G401 (cell line): ENCODE data around the gene KIRREL2. TPM values are rescaled to one million over a fixed set of nuclear protein-coding genes. Genes with fewer than 3 reads are reported as not detected.
A peak's percentile ranks its signal among the peaks of the same experiment; 100 is the strongest.
"Not testable (repeated sequence)": the region's sequence is repeated elsewhere in the genome, so short reads cannot be mapped to it uniquely, and the experiment has no call there.

ENCODE experiments used
- DNase-seq: peaks from one replicate; pipeline ENCODE4 v3.0.0-alpha.2; 2015; ENCODE audit warnings: low spot score
- in situ Hi-C: cut with HindIII; loops from 2 replicates; pipeline ENCODE4 v1.10.0; 2016; ENCODE audit warnings: low sequenced_read_pairs, mixed read lengths
- total RNA-seq: library from RNA; depleted of rRNA; stranded (reverse); fragments of >200 nt; shearing (Covaris generic); gene quantifications from 2 replicates; pipeline ENCODE4 v1.2.3, GENCODE V29; 2014; rRNA removed

KIRREL2 gene
- total RNA-seq = 3.0 and 5.2 TPM in 2 replicates

GRCh38 chr19:35856546-35857149 is at the start of gene KIRREL2:
Gene KIRREL2 (plus strand): TSS chr19:35856911. CDS start chr19:35857120, 209 bp downstream.
- in situ Hi-C loops = no loop called here
- DNase-seq = no peak

- no peak for DNase-seq
- in situ Hi-C loops = no loop called here
These were observed 49.1 kb upstream of the KIRREL2 start for GRCh38 chr19:35807633-35808032.

GRCh38 chr19:35811317-35812219 is 45.1 kb upstream of the KIRREL2 start:
- in situ Hi-C loops = no loop called here
- DNase-seq = no peak

- in situ Hi-C loops = no loop called here
- no peak for DNase-seq
These were observed 44.3 kb upstream of the KIRREL2 start, which contains the start of gene PRODH2 for GRCh38 chr19:35812220-35813042. Gene PRODH2 (minus strand): TSS chr19:35812845. CDS start chr19:35812805, 40 bp downstream.

GRCh38 chr19:35813043-35813890 is 43.4 kb upstream of the KIRREL2 start:
- in situ Hi-C loops = no loop called here

GRCh38 chr19:35816262-35816661 is 40.4 kb upstream of the KIRREL2 start:
- in situ Hi-C loops = no loop called here
- DNase-seq = no peak

More at GRCh38 chr19:35813043-35813890, 43.4 kb upstream of the KIRREL2 start:
- no peak for DNase-seq

- DNase-seq = no peak
- in situ Hi-C loops = no loop called here
These were observed 39.9 kb upstream of the KIRREL2 start for GRCh38 chr19:35816846-35817245.

GRCh38 chr19:35818445-35818844 is 38.3 kb upstream of the KIRREL2 start:
- in situ Hi-C loops = no loop called here
- no peak for DNase-seq

GRCh38 chr19:35822579-35822978 is 34.1 kb upstream of the KIRREL2 start:
- DNase-seq = no peak
- in situ Hi-C loops = no loop called here

GRCh38 chr19:35824150-35824549 is 32.6 kb upstream of the KIRREL2 start:
- DNase-seq = no peak
- in situ Hi-C loops = no loop called here

GRCh38 chr19:35828692-35829301 is 27.9 kb upstream of the KIRREL2 start:
- DNase-seq = peak; percentile 2
- in situ Hi-C loops = no loop called here

- no peak for DNase-seq
- in situ Hi-C loops = loop anchor here (10.0 kb wide), 1 partner anchor 136 kb away; no protein-coding TSS in a partner anchor
These were observed 25.7 kb upstream of the KIRREL2 start for GRCh38 chr19:35830986-35831385.

- DNase-seq = no peak
- in situ Hi-C loops = loop anchor here (10.0 kb wide), 1 partner anchor 137 kb away; no protein-coding TSS in a partner anchor
These were observed 24.7 kb upstream of the KIRREL2 start for GRCh38 chr19:35832054-35832453.

GRCh38 chr19:35833972-35834371 is 22.7 kb upstream of the KIRREL2 start:
- DNase-seq = no peak
- in situ Hi-C loops = loop anchor here (10.0 kb wide), 1 partner anchor 139 kb away; no protein-coding TSS in a partner anchor

- in situ Hi-C loops = loop anchor here (10.0 kb wide), 1 partner anchor 141 kb away; no protein-coding TSS in a partner anchor
- not testable (repeated sequence) for DNase-seq
These were observed 20.6 kb upstream of the KIRREL2 start for GRCh38 chr19:35836096-35836495.

GRCh38 chr19:35841961-35842595 is 14.6 kb upstream of the KIRREL2 start:
- in situ Hi-C loops = no loop called here

GRCh38 chr19:35842666-35843272 is 13.9 kb upstream of the KIRREL2 start:
- in situ Hi-C loops = no loop called here
- DNase-seq = no peak

More at GRCh38 chr19:35841961-35842595, 14.6 kb upstream of the KIRREL2 start:
- DNase-seq = no peak
